Thoracic aorta (tissue), 2 donors: ENCODE results near the gene PTGDS. TPM values are rescaled to one million over a fixed set of nuclear protein-coding genes. Genes with fewer than 3 reads are reported as not detected.
A peak's percentile ranks its signal among the peaks of the same experiment; 100 is the strongest.

ENCODE experiments used
- ATAC-seq: fragments of 150-250 bp; one replicate; pipeline ENCODE4 v1.8.0; 2017; ENCODE audit warnings: low read depth; ENCODE audit not compliant: insufficient number of reproducible peaks, low FRiP score
- DNase-seq: peaks from one replicate; pipeline ENCODE4 v3.0.0-alpha.2; 2020; ENCODE audit warnings: low spot score
- H3K27ac ChIP-seq, 2 donors: fragments of 200-600 bp; sonication (generic); 1 replicate in 1 of 2; 2 replicates in 1 of 2; pipeline ENCODE4 v1.5.1; 2016; ENCODE audit warnings: mild to moderate bottlenecking in 2 of 2, moderate library complexity in 2 of 2
- H3K27me3 ChIP-seq: fragments of 200-600 bp; sonication (generic); replicated peaks from 2 replicates; pipeline ENCODE4 v1.6.0; 2016; ENCODE audit warnings: mild to moderate bottlenecking; ENCODE audit not compliant: insufficient read depth
- H3K36me3 ChIP-seq: fragments of 200-600 bp; sonication (generic); one replicate; pipeline ENCODE4 v1.5.1; 2016
- H3K4me1 ChIP-seq, 2 donors: fragments of 200-600 bp; sonication (generic); 1 replicate in 1 of 2; 2 replicates in 1 of 2; pipeline versions ENCODE4 v1.5.1 to v1.6.0; 2016; ENCODE audit warnings: low read depth in 2 of 2, mild to moderate bottlenecking in 1 of 2; ENCODE audit not compliant: control insufficient read depth in 1 of 2
- H3K4me3 ChIP-seq: fragments of 200-600 bp; sonication (generic); 2 replicates; pipeline ENCODE4 v1.5.1; 2016; ENCODE audit warnings: mild to moderate bottlenecking
- H3K9me3 ChIP-seq: fragments of 200-600 bp; sonication (generic); 2 replicates; pipeline ENCODE4 v1.5.1; 2016
- CTCF ChIP-seq: fragments of 200-600 bp; sonication (generic); IDR thresholded peaks from one replicate; pipeline ENCODE4 v1.5.1; 2019; ENCODE audit warnings: antibody characterized with exemption
- total RNA-seq, 2 donors: library from RNA; depleted of rRNA; stranded (reverse); fragments of >200 nt; gene quantifications; one replicate each; pipeline versions ENCODE4 v1.1.0 to v1.2.3, GENCODE V29; 2016

The PTGDS gene
- total RNA-seq, 2 donors from 2014 or later: 66.1 to 89.5 TPM

- Histone ChIP-seq H3K36me3 (no peaks in the 10 kb centered on the region), H3K4me1 (peaks cover 6 to 16% of the 10 kb centered on the region in 2 donors), H3K9me3 (no peaks in the 10 kb centered on the region), H3K4me3 (no peak overlapping the region), H3K27ac (no peak overlapping the region), H3K27me3 (no peaks in the 10 kb centered on the region)
- no peak for TF ChIP-seq CTCF
- ATAC-seq (no peak), DNase-seq (no peak)
Observed at GRCh38 chr9:136958898-136959850, 18.1 kb upstream of the PTGDS start.

DNA sequence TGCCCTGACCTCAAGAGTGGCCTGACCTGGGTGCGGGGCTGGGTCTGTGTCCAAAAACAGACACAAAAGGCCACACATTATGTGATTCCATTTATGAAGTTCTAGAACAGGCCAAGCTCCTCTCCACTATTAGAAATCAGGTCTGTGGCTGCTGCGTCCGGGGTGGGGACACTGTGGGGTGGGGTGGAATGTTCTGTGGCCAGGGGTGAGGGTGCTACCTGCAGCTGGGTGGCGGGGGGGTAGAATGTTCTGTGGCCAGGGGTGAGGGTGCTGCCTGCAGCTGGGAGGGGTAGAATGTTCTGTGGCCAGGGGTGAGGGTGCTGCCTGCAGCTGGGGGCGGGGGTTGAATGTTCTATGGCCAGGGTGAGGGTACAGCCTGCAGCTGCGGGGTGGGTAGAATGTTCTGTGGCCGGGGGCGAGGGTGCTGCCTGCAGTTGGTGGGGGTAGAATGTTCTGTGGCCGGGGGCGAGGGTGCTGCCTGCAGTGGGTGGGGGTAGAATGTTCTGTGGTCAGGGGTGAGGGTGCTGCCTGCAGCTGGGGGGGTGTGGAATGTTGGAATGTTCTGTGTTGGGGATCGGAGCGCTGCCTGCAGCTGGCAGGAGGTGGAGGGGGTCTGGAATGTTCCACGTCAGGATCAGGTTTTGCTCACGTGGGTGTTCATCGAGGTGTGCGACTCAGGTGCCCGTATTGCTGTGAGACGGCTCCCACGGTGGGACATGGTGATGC is 16.9 kb upstream of the PTGDS start:
- no peaks in the 10 kb centered on the region for H3K9me3 ChIP-seq
- H3K27me3 ChIP-seq: no peaks in the 10 kb centered on the region
- H3K36me3 ChIP-seq: no peaks in the 10 kb centered on the region
- TF ChIP-seq CTCF: no peak
- H3K4me3 ChIP-seq: no peak overlapping the region
- no peak for ATAC-seq
- H3K4me1 ChIP-seq: peaks cover 6 to 16% of the 10 kb centered on the region in 2 donors
- H3K27ac ChIP-seq: no peak overlapping the region
- DNase-seq: no peak

- DNase-seq: no peak
Observed at GRCh38 chr9:136960938-136961275, 16.4 kb upstream of the PTGDS start.

GRCh38 chr9:136961279-136962065 is 15.8 kb upstream of the PTGDS start:
- H3K9me3 ChIP-seq: no peaks in the 10 kb centered on the region
- DNase-seq (no peak), ATAC-seq (no peak)
- no peaks in the 10 kb centered on the region for H3K27me3 ChIP-seq
- H3K27ac ChIP-seq: peak overlapping the region; percentile 49 to 55
- peaks cover 6 to 23% of the 10 kb centered on the region in 2 donors for H3K4me1 ChIP-seq
- TF ChIP-seq CTCF: no peak
- H3K36me3 ChIP-seq: no peaks in the 10 kb centered on the region
- peak overlapping the region; percentile 11 for H3K4me3 ChIP-seq

More at GRCh38 chr9:136960938-136961275, 16.4 kb upstream of the PTGDS start:
- Histone ChIP-seq H3K27me3 (no peaks in the 10 kb centered on the region), H3K36me3 (no peaks in the 10 kb centered on the region), H3K4me1 (peaks cover 6 to 18% of the 10 kb centered on the region in 2 donors), H3K27ac (peak overlapping the region in 1 of 2 donors; percentile 55), H3K4me3 (peak overlapping the region; percentile 11), H3K9me3 (no peaks in the 10 kb centered on the region)
- TF ChIP-seq CTCF: no peak
- no peak for ATAC-seq
